ENCODE data around the gene MZT2A.
"Not testable (repeated sequence)": the region's sequence is repeated elsewhere in the genome, so short reads cannot be mapped to it uniquely, and the experiment has no call there.

The MZT2A gene

GRCh38 chr2:131490616-131491468 lies 1.4 kb downstream of the MZT2A start:
- DNase-seq: not testable (repeated sequence)

GRCh38 chr2:131488306-131489205 lies 3.6 kb downstream of the MZT2A start:
- no peak for DNase-seq

- not testable (repeated sequence) for DNase-seq
These were observed 5.8 kb downstream of the MZT2A start for GRCh38 chr2:131486201-131486902.

- not testable (repeated sequence) for DNase-seq
These were observed 7.2 kb downstream of the MZT2A start for GRCh38 chr2:131484906-131485460.

- DNase-seq: not testable (repeated sequence)
These were observed 8.0 kb downstream of the MZT2A start for GRCh38 chr2:131483981-131484820.

- not testable (repeated sequence) for DNase-seq
These were observed 9.6 kb downstream of the MZT2A start for GRCh38 chr2:131482506-131483155.

GRCh38 chr2:131480351-131480750 lies 11.8 kb downstream of the MZT2A start:
- not testable (repeated sequence) for DNase-seq

GRCh38 chr2:131478850-131479461 lies 13.2 kb downstream of the MZT2A start:
- not testable (repeated sequence) for DNase-seq

GRCh38 chr2:131478074-131478849 lies 13.9 kb downstream of the MZT2A start:
- not testable (repeated sequence) for DNase-seq

- DNase-seq: not testable (repeated sequence)
These were observed 15.0 kb downstream of the MZT2A start for GRCh38 chr2:131477227-131477626.

- not testable (repeated sequence) for DNase-seq
These were observed 15.8 kb downstream of the MZT2A start for GRCh38 chr2:131476363-131476762.

GRCh38 chr2:131475831-131476230 lies 16.4 kb downstream of the MZT2A start, which contains the start of gene TUBA3D:
TSS of gene TUBA3D (plus strand) at chr2:131476119. CDS start at chr2:131476200, 81 bp downstream.
- no peak for DNase-seq

GRCh38 chr2:131473266-131473665 lies 18.9 kb downstream of the MZT2A start:
- not testable (repeated sequence) for DNase-seq

GRCh38 chr2:131471624-131472023 lies 20.6 kb downstream of the MZT2A start:
- DNase-seq: not testable (repeated sequence)

GRCh38 chr2:131470944-131471343 lies 21.3 kb downstream of the MZT2A start:
- DNase-seq: not testable (repeated sequence)

- DNase-seq: not testable (repeated sequence)
These were observed 24.5 kb downstream of the MZT2A start for GRCh38 chr2:131467722-131468121.

GRCh38 chr2:131454914-131455313 lies 37.3 kb downstream of the MZT2A start:
- not testable (repeated sequence) for DNase-seq

GRCh38 chr2:131451265-131451949 lies 40.8 kb downstream of the MZT2A start:
- DNase-seq: not testable (repeated sequence)

- DNase-seq: not testable (repeated sequence)
These were observed 44.2 kb downstream of the MZT2A start for GRCh38 chr2:131447981-131448380.
